Stomach (tissue), 9 donors: Measurements from ENCODE around the gene CPLX3. TPM values are rescaled to one million over a fixed set of nuclear protein-coding genes. Genes with fewer than 3 reads are reported as not detected.

Experiments
- DNase-seq, 2 donors: peaks; one replicate each; pipeline versions ENCODE4 v3.0.0 to v3.0.0-alpha.2; 2013 to 2019
- H3K27ac ChIP-seq, 5 donors: fragments of 200-600 bp in 4 of 5; sonication (generic) in 4 of 5; one replicate each; pipeline ENCODE4 v1.5.1; 2013 to 2019; ENCODE audit warnings: mild to moderate bottlenecking in 1 of 5, moderate library complexity in 1 of 5
- H3K27me3 ChIP-seq, 3 donors: fragments of 200-600 bp; sonication (generic); one replicate each; pipeline ENCODE4 v1.5.1; 2017 to 2019; ENCODE audit warnings: mixed run types in 1 of 3
- H3K36me3 ChIP-seq, 4 donors: fragments of 200-600 bp; sonication (generic); 1 replicate in 3 of 4; 2 replicates in 1 of 4; pipeline ENCODE4 v1.5.1; 2016 to 2019
- H3K4me1 ChIP-seq, 4 donors: fragments of 200-600 bp; sonication (generic); one replicate each; pipeline ENCODE4 v1.5.1; 2016 to 2019
- H3K4me3 ChIP-seq, 4 donors: fragments of 200-600 bp; sonication (generic) in 3 of 4; one replicate each; pipeline ENCODE4 v1.5.1; 2016 to 2019; ENCODE audit warnings: mild to moderate bottlenecking in 1 of 4
- H3K9me3 ChIP-seq, 4 donors: fragments of 200-600 bp; sonication (generic); one replicate each; pipeline ENCODE4 v1.5.1; 2016 to 2019
- CTCF ChIP-seq, 7 experiments: fragments of 450-650 bp in 4 of 7; fragments of 200-600 bp in 3 of 7; sonication (generic) in 3 of 7; IDR thresholded peaks; one replicate each; pipeline ENCODE4 v1.5.1; 2016 to 2019; ENCODE audit warnings: antibody characterized with exemption in 7 of 7, control low read depth in 2 of 7, mild to moderate bottlenecking in 1 of 7
- EP300 ChIP-seq: sonication (generic); formaldehyde crosslinking; IDR thresholded peaks from one replicate; pipeline ENCODE4 v1.6.1; 2017; ENCODE audit warnings: antibody characterized with exemption
- POLR2A ChIP-seq, 4 donors: fragments of 450-650 bp; IDR thresholded peaks; one replicate each; pipeline ENCODE4 v1.6.1; 2016; ENCODE audit warnings: antibody characterized with exemption in 4 of 4, control low read depth in 2 of 4, mild to moderate bottlenecking in 1 of 4, moderate library complexity in 1 of 4
- POLR2AphosphoS5 ChIP-seq, 3 donors: sonication (generic); formaldehyde crosslinking; IDR thresholded peaks; one replicate each; pipeline ENCODE4 v1.6.1; 2016; ENCODE audit warnings: antibody characterized with exemption in 3 of 3
- WGBS, 5 donors: extraction: QIAGEN DNeasy Blood & Tissue Kit in 3 of 5; methylation state at CpG; one replicate each; pipeline versions ENCODE4 v1.1.5 to v1.1.7; 2013 to 2018; 5-methylcytosine and 5-hydroxymethylcytosine counted together
- intact Hi-C: fragments of 100-400 bp; cut with DNase I; formaldehyde crosslinking; loops from one replicate; pipeline ENCODE4 v1.15.1; 2023; ENCODE audit warnings: low total_unique reads
- polyA plus RNA-seq, 3 donors: library from polyadenylated mRNA; stranded (reverse); fragments of 200-250 nt; gene quantifications; one replicate each; pipeline ENCODE4 v1.2.3, GENCODE V29; 2013
- total RNA-seq, 5 donors: library from RNA; depleted of rRNA; stranded (reverse); fragments of >200 nt; gene quantifications; one replicate each; pipeline versions ENCODE4 v1.1.0 to v1.2.3, GENCODE V29; 2014 to 2016
- donor health status: healthy with polysubstance abuse.
- donor health status: Bipolar disorder and iron deficiency.
- donor health status: healthy.

Gene CPLX3
- total and polyA plus RNA-seq, 8 donors: 0.61 to 57.8 (median 19.4) TPM; not detected in 4

- no peak for TF ChIP-seq POLR2A (IDR thresholded peaks at IDR 0.05)
- TF ChIP-seq EP300: no peak
- no peak for TF ChIP-seq CTCF (IDR thresholded peaks at IDR 0.05)
- TF ChIP-seq POLR2AphosphoS5 (IDR thresholded peaks at IDR 0.05): no peak
- Histone ChIP-seq H3K9me3 (no peaks in the 10 kb centered on the region), H3K27ac (no peak overlapping the region), H3K4me1 (peaks cover 22 to 44% (median 32%) of the 10 kb centered on the region in 4 donors), H3K27me3 (no peaks in the 10 kb centered on the region), H3K36me3 (peaks cover 1 to 71% (median 62%) of the 10 kb centered on the region in 4 donors), H3K4me3 (no peak overlapping the region)
- WGBS, 5 donors: 86 to 90% (median 88%) methylated on average over 24 to 31 of the region's 31 CpGs
- intact Hi-C loops: loop anchor here (5.0 to 10.0 kb wide), 2 partner anchors 55 to 67 kb away; partner anchors contain the start of gene MPI
- no peak for DNase-seq
Observed at GRCh38 chr15:74839526-74840395, 13.3 kb downstream of the CPLX3 start.

- H3K27ac ChIP-seq: no peak overlapping the region
- H3K27me3 ChIP-seq: no peaks in the 10 kb centered on the region
- intact Hi-C loops: loop anchor here (10.0 kb wide), 1 partner anchor 54 kb away; the partner anchor contains the start of gene MPI
- no peaks in the 10 kb centered on the region for H3K9me3 ChIP-seq
- H3K4me3 ChIP-seq: peak overlapping the region in 1 of 4 donors; percentile 81
- TF ChIP-seq POLR2A (IDR thresholded peaks at IDR 0.05): no peak
- no peak for TF ChIP-seq POLR2AphosphoS5 (IDR thresholded peaks at IDR 0.05)
- no peak for TF ChIP-seq EP300
- no peak for TF ChIP-seq CTCF (IDR thresholded peaks at IDR 0.05)
- peaks cover 22 to 49% (median 32%) of the 10 kb centered on the region in 4 donors for H3K4me1 ChIP-seq
- WGBS, 5 donors: 85 to 93% (median 89%) methylated on average over 7 to 9 of the region's 9 CpGs
- H3K36me3 ChIP-seq: peaks cover 11 to 76% (median 69%) of the 10 kb centered on the region in 4 donors
- DNase-seq: no peak
Observed at GRCh38 chr15:74840851-74841775, 14.7 kb downstream of the CPLX3 start.

- Histone ChIP-seq H3K36me3 (peaks cover 11 to 76% (median 69%) of the 10 kb centered on the region in 4 donors), H3K4me3 (peak overlapping the region; percentile 75 to 84 (median 80)), H3K4me1 (peaks cover 22 to 49% (median 32%) of the 10 kb centered on the region in 4 donors), H3K27me3 (no peaks in the 10 kb centered on the region), H3K9me3 (no peaks in the 10 kb centered on the region), H3K27ac (peak overlapping the region in 2 of 5 donors; percentile 85 to 91)
- TF ChIP-seq POLR2AphosphoS5 (IDR thresholded peaks at IDR 0.05) (no peak), CTCF (IDR thresholded peaks at IDR 0.05) (no peak), EP300 (no peak), POLR2A (IDR thresholded peaks at IDR 0.05) (no peak)
- WGBS, 5 donors: 64 to 77% (median 72%) methylated on average over 14 of the region's 14 CpGs
- no peak for DNase-seq
- intact Hi-C loops: loop anchor here (10.0 kb wide), 1 partner anchor 53 kb away; the partner anchor contains the start of gene MPI
Observed at GRCh38 chr15:74841891-74842373, 15.5 kb downstream of the CPLX3 start.
